Panc1 (cell line): ENCODE results near the gene ITGA11. TPM values are rescaled to one million over a fixed set of nuclear protein-coding genes. Genes with fewer than 3 reads are reported as not detected.

Source experiments
- ATAC-seq: fragments of 200-7000 bp; cut with Tn5 transposase; 2 replicates; pipeline ENCODE4 v1.9.1; 2020; ENCODE audit warnings: mild to moderate bottlenecking, moderate library complexity
- BruUV-seq: library from RNA; stranded (reverse); fragments of 400-500 nt; replicated peaks from 2 replicates; lab custom pipeline; 2021; lab: Mats Ljungman, UMichigan
- CTCF ChIA-PET: fragments of 300-600 bp; sonication (Branson Sonifier 250); formaldehyde crosslinking; loops from one replicate; lab custom pipeline; 2022; ENCODE audit warnings: antibody characterized with exemption; lab: Charles Lee
- POLR2A ChIA-PET: fragments of 300-600 bp; sonication (Branson Sonifier 250); formaldehyde crosslinking; loops from one replicate; lab custom pipeline; 2022; ENCODE audit warnings: antibody characterized with exemption; lab: Charles Lee
- DNase-seq: peaks from one replicate; pipeline ENCODE4 v3.0.0-alpha.2; 2010; ENCODE audit warnings: low read depth, low spot score
- H3K27ac ChIP-seq: 2 replicates; pipeline ENCODE4 v1.5.1; 2011; ENCODE audit warnings: mild to moderate bottlenecking, low read length, inconsistent platforms
- H3K27me3 ChIP-seq: fragments of 200-500 bp; sonication (Bioruptor generic); 2 replicates; pipeline ENCODE4 v1.6.0; 2014; ENCODE audit warnings: low read length, inconsistent platforms; ENCODE audit not compliant: control insufficient read depth, insufficient read depth
- H3K36me3 ChIP-seq: fragments of 200-500 bp; sonication (Bioruptor generic); 2 replicates; pipeline ENCODE4 v1.5.1; 2014; ENCODE audit warnings: inconsistent platforms, mild to moderate bottlenecking, low read length, moderate library complexity; ENCODE audit not compliant: control insufficient read depth, insufficient read depth
- H3K4me1 ChIP-seq: 2 replicates; pipeline ENCODE4 v1.5.1; 2011; ENCODE audit warnings: inconsistent platforms, mild to moderate bottlenecking, low read length, moderate library complexity; ENCODE audit not compliant: control insufficient read depth, insufficient read depth
- H3K4me3 ChIP-seq, 2 experiments: 2 replicates each; pipeline ENCODE4 v1.5.1; 2011 to 2012; ENCODE audit warnings: low read depth in 2 of 2, low read length in 2 of 2, mild to moderate bottlenecking in 2 of 2, inconsistent platforms in 1 of 2, moderate library complexity in 1 of 2
- H3K9me3 ChIP-seq: fragments of 200-500 bp; sonication (Bioruptor generic); 2 replicates; pipeline ENCODE4 v1.5.1; 2014; ENCODE audit warnings: low read depth, mild to moderate bottlenecking, inconsistent platforms, low read length, moderate library complexity; ENCODE audit not compliant: control insufficient read depth, insufficient read depth
- POLR2AphosphoS5 ChIP-seq: IDR thresholded peaks from 2 replicates; pipeline ENCODE4 v1.6.1; 2012; ENCODE audit warnings: mild to moderate bottlenecking, low read depth, low read length, moderate library complexity
- REST ChIP-seq, 2 experiments: IDR thresholded peaks; 2 replicates each; pipeline ENCODE4 v1.6.1; 2011 to 2012; ENCODE audit warnings: low read depth in 2 of 2, control low read depth in 1 of 2, low read length in 1 of 2, mild to moderate bottlenecking in 1 of 2, moderate library complexity in 1 of 2; ENCODE audit not compliant: insufficient read depth in 1 of 2
- SIN3A ChIP-seq: IDR thresholded peaks from 2 replicates; pipeline ENCODE4 v1.6.1; 2012; ENCODE audit warnings: low read depth, mild to moderate bottlenecking, low read length, moderate library complexity, borderline replicate concordance; ENCODE audit not compliant: insufficient read depth
- TCF7L2 ChIP-seq: IDR thresholded peaks from 2 replicates; pipeline ENCODE4 v1.6.1; 2011; ENCODE audit warnings: mild to moderate bottlenecking, low read depth, low read length, inconsistent platforms
- in situ Hi-C: cut with HindIII; loops from 2 replicates; pipeline ENCODE4 v1.10.0; 2016; ENCODE audit warnings: low sequenced_read_pairs, low pct_unique_long_range_greater_than_20kb
- intact Hi-C: fragments of 100-400 bp; cut with micrococcal nuclease; formaldehyde crosslinking; loops from one replicate; pipeline ENCODE4 v1.10.0; 2022; ENCODE audit not compliant: unreplicated experiment
- total RNA-seq: library from RNA; stranded (reverse); gene quantifications from one replicate; pipeline ENCODE4 v1.2.1, GENCODE V29; 2021; ENCODE audit not compliant: unreplicated experiment
- TF ChIP-seq, protein P1 (sequence below): fragments of 450-650 bp; IDR thresholded peaks from 2 replicates; pipeline ENCODE4 v1.5.1; 2017; ENCODE audit warnings: mild to moderate bottlenecking

ITGA11 gene
- total RNA-seq, 1 experiment from 2014 or later = 0.28 TPM

DNA sequence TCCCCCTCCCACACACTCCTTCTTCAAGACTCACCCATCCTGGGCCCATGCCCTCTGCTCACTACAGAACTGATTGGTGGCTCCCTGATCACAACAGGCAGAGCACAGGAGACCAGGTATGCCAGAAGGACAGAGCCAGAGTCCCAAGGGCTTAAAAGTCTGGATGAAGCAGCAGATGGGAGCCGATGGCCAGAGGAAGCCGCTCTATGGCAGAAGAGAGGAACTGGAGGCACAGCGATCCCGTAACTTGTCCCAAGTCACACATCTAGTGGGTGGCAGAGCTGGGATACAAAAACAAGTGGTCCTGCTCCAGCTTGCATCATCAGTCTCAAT lies 20.7 kb downstream of the ITGA11 start:
- no peak for DNase-seq
- BruUV-seq = no TSS peak

GRCh38 chr15:68410466-68411342 lies 21.3 kb downstream of the ITGA11 start:
- no peaks in the 10 kb centered on the region for H3K9me3 ChIP-seq
- TF ChIP-seq, protein P1, sequence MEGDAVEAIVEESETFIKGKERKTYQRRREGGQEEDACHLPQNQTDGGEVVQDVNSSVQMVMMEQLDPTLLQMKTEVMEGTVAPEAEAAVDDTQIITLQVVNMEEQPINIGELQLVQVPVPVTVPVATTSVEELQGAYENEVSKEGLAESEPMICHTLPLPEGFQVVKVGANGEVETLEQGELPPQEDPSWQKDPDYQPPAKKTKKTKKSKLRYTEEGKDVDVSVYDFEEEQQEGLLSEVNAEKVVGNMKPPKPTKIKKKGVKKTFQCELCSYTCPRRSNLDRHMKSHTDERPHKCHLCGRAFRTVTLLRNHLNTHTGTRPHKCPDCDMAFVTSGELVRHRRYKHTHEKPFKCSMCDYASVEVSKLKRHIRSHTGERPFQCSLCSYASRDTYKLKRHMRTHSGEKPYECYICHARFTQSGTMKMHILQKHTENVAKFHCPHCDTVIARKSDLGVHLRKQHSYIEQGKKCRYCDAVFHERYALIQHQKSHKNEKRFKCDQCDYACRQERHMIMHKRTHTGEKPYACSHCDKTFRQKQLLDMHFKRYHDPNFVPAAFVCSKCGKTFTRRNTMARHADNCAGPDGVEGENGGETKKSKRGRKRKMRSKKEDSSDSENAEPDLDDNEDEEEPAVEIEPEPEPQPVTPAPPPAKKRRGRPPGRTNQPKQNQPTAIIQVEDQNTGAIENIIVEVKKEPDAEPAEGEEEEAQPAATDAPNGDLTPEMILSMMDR = no peak
- TF ChIP-seq SIN3A (no peak), POLR2AphosphoS5 (no peak), TCF7L2 (no peak)
- intact Hi-C loops = no loop called here
- no TSS peak for BruUV-seq
- ATAC-seq = no peak
- H3K27ac ChIP-seq = no peak overlapping the region
- in situ Hi-C loops = no loop called here
- no peaks in the 10 kb centered on the region for H3K27me3 ChIP-seq
- ChIA-PET CTCF (no interaction called here), POLR2A (no interaction called here)
- no peak overlapping the region for H3K4me3 ChIP-seq
- H3K4me1 ChIP-seq = no peaks in the 10 kb centered on the region
- no peaks in the 10 kb centered on the region for H3K36me3 ChIP-seq
- DNase-seq = no peak

More for the DNA sequence above, 20.7 kb downstream of the ITGA11 start:
- in situ Hi-C loops (no loop called here), intact Hi-C loops (no loop called here)
- TF ChIP-seq, protein P1 = no peak
- no peak for TF ChIP-seq SIN3A
- no peak for TF ChIP-seq POLR2AphosphoS5
- TF ChIP-seq REST (IDR thresholded peaks at IDR 0.05; ENCODE audit: insufficient read depth in 1 of 2, low read depth in 2 of 2, low read length in 1 of 2) = no peak
- Histone ChIP-seq H3K4me3 (no peak overlapping the region), H3K36me3 (no peaks in the 10 kb centered on the region), H3K27me3 (no peaks in the 10 kb centered on the region), H3K4me1 (no peaks in the 10 kb centered on the region), H3K9me3 (no peaks in the 10 kb centered on the region), H3K27ac (no peak overlapping the region)
- POLR2A ChIA-PET = no interaction called here
- no peak for ATAC-seq
- CTCF ChIA-PET = no interaction called here
